Spleen (tissue), 7 donors: ENCODE measurements around the gene SETD6.

Experiments used
- POLR2A ChIP-seq, 3 donors: fragments of 450-650 bp; IDR thresholded peaks; one replicate each; pipeline ENCODE4 v1.5.1; 2017; ENCODE audit warnings: antibody characterized with exemption in 3 of 3, mild to moderate bottlenecking in 1 of 3
- POLR2AphosphoS5 ChIP-seq, 3 donors: sonication (generic); formaldehyde crosslinking; IDR thresholded peaks; one replicate each; pipeline ENCODE4 v1.5.1; 2017; ENCODE audit warnings: antibody characterized with exemption in 3 of 3
- TF ChIP-seq, protein P1 (sequence below), 11 experiments: fragments of 200-600 bp in 7 of 11; fragments of 450-650 bp in 4 of 11; sonication (generic) in 4 of 11; IDR thresholded peaks in 8 of 11; conservative IDR thresholded peaks in 3 of 11; 1 replicate in 7 of 11; 2 replicates in 4 of 11; pipeline versions ENCODE4 v1.4.0 to v1.8.0; 2016 to 2021; ENCODE audit warnings: antibody characterized with exemption in 11 of 11, inconsistent platforms in 4 of 11, mild to moderate bottlenecking in 1 of 11
- donor health status: DM: no; HTN: no; CAD: no; lungs with moderate emphysema.
- donor health status: DM: no; HTN: no; CAD: no.
- donor health status: DM: no; HTN: no; CAD: no.

DNA sequence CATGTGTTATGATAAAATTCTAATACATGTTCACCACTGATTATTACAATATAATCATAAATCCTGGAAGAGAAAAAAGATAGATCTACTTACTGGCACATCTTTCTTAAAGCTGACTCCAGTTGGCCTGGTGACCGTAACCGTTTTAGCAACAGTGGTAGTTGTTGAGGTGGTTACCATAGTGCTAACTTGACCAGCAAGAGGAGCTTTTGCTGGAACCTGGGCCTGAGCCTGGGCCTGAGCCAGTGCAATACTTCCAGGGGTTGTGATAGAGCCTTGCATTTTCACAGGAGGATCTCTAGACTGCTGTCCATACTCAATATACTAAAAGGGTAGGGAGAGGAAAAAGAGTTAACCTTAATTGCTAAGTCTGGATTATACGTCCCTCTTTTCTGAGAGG is 36.2 kb downstream of the SETD6 start:
- TF ChIP-seq, protein P1, sequence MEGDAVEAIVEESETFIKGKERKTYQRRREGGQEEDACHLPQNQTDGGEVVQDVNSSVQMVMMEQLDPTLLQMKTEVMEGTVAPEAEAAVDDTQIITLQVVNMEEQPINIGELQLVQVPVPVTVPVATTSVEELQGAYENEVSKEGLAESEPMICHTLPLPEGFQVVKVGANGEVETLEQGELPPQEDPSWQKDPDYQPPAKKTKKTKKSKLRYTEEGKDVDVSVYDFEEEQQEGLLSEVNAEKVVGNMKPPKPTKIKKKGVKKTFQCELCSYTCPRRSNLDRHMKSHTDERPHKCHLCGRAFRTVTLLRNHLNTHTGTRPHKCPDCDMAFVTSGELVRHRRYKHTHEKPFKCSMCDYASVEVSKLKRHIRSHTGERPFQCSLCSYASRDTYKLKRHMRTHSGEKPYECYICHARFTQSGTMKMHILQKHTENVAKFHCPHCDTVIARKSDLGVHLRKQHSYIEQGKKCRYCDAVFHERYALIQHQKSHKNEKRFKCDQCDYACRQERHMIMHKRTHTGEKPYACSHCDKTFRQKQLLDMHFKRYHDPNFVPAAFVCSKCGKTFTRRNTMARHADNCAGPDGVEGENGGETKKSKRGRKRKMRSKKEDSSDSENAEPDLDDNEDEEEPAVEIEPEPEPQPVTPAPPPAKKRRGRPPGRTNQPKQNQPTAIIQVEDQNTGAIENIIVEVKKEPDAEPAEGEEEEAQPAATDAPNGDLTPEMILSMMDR (IDR thresholded peaks at IDR 0.05 in 8 of 11, conservative IDR thresholded peaks at IDR 0.05 in 3 of 11): no peak
- TF ChIP-seq POLR2A (IDR thresholded peaks at IDR 0.05) (no peak), POLR2AphosphoS5 (IDR thresholded peaks at IDR 0.05) (no peak)
